GM18508 (cell line): ENCODE results near the gene PSMD8.
"Not testable (repeated sequence)": the region's sequence is repeated elsewhere in the genome, so short reads cannot be mapped to it uniquely, and the experiment has no call there.

Experiments used
- ATAC-seq: cut with Tn5 transposase; IDR thresholded peaks from one replicate; pipeline ENCODE4 v1.9.1; 2021; ENCODE audit warnings: moderate number of reproducible peaks; ENCODE audit not compliant: insufficient read depth, unreplicated experiment

The PSMD8 gene

GRCh38 chr19:38361633-38362075 lies 12.7 kb upstream of the PSMD8 start:
- ATAC-seq, result no peak

- ATAC-seq, result no peak
These were observed 12.1 kb upstream of the PSMD8 start for GRCh38 chr19:38362076-38362945.

- not testable (repeated sequence) for ATAC-seq
These were observed 11.3 kb upstream of the PSMD8 start for GRCh38 chr19:38362946-38363688.

GRCh38 chr19:38367041-38367440 lies 7.3 kb upstream of the PSMD8 start:
- ATAC-seq, result no peak

- no peak for ATAC-seq
These were observed 4.8 kb upstream of the PSMD8 start for GRCh38 chr19:38369584-38369983.

- no peak for ATAC-seq
These were observed 4.1 kb upstream of the PSMD8 start for GRCh38 chr19:38370299-38370698.

GRCh38 chr19:38371081-38371480 lies 3.3 kb upstream of the PSMD8 start:
- no peak for ATAC-seq

- ATAC-seq, result no peak
These were observed 452 bp upstream of the PSMD8 start for GRCh38 chr19:38373907-38374331.

- ATAC-seq, result no peak
These were observed 725 bp downstream of the PSMD8 start for GRCh38 chr19:38375098-38375493.

GRCh38 chr19:38375748-38376147 lies 1.4 kb downstream of the PSMD8 start:
- ATAC-seq, result no peak

GRCh38 chr19:38376576-38376975 lies 2.2 kb downstream of the PSMD8 start:
- no peak for ATAC-seq

GRCh38 chr19:38377052-38377451 lies 2.7 kb downstream of the PSMD8 start:
- ATAC-seq, result no peak

GRCh38 chr19:38378866-38379265 lies 4.5 kb downstream of the PSMD8 start:
- no peak for ATAC-seq

GRCh38 chr19:38381138-38381537 lies 6.8 kb downstream of the PSMD8 start:
- ATAC-seq, result no peak

- no peak for ATAC-seq
These were observed 8.8 kb downstream of the PSMD8 start for GRCh38 chr19:38383184-38383583.

- ATAC-seq, result no peak
These were observed 9.4 kb downstream of the PSMD8 start for GRCh38 chr19:38383743-38384142.

- no peak for ATAC-seq
These were observed 10.0 kb downstream of the PSMD8 start for GRCh38 chr19:38384209-38385027.

GRCh38 chr19:38385057-38385803 lies 10.9 kb downstream of the PSMD8 start:
- ATAC-seq, result no peak

- ATAC-seq, result no peak
These were observed 11.5 kb downstream of the PSMD8 start for GRCh38 chr19:38385804-38386257.
